WTC11 (cell line): ENCODE measurements around the gene TRPM8. TPM values are rescaled to one million over a fixed set of nuclear protein-coding genes. Genes with fewer than 3 reads are reported as not detected.

ENCODE experiments used
- ATAC-seq: fragments of 200-7000 bp; cut with Tn5 transposase; 2 replicates; pipeline ENCODE4 v1.10.0; 2021; ENCODE audit warnings: mild to moderate bottlenecking, moderate library complexity
- CTCF ChIA-PET: fragments of 300-600 bp; sonication (Branson Sonifier 250); formaldehyde crosslinking; loops from one replicate; lab custom pipeline; 2021; ENCODE audit warnings: antibody characterized with exemption; lab: Charles Lee
- POLR2A ChIA-PET: fragments of 350-600 bp; sonication (Branson Sonifier 250); formaldehyde crosslinking; loops from one replicate; lab custom pipeline; 2021; ENCODE audit warnings: antibody characterized with exemption; lab: Charles Lee
- DNase-seq: peaks from one replicate; pipeline ENCODE4 v3.0.0; 2021; ENCODE audit warnings: low spot score
- H3K27ac Mint-ChIP-seq: 2 replicates; pipeline ENCODE4 v1.8.0; 2021; ENCODE audit warnings: mixed read lengths
- H3K27me3 Mint-ChIP-seq: 2 replicates; pipeline ENCODE4 v1.8.0; 2021; ENCODE audit warnings: low read depth, mild to moderate bottlenecking, moderate library complexity, mixed read lengths
- H3K36me3 Mint-ChIP-seq: 2 replicates; pipeline ENCODE4 v1.8.0; 2021; ENCODE audit warnings: mixed read lengths
- H3K4me1 Mint-ChIP-seq: 2 replicates; pipeline ENCODE4 v1.8.0; 2022; ENCODE audit warnings: mixed read lengths
- H3K4me3 Mint-ChIP-seq: 2 replicates; pipeline ENCODE4 v1.8.0; 2021; ENCODE audit warnings: mild to moderate bottlenecking, moderate library complexity, mixed read lengths
- H3K9me3 Mint-ChIP-seq: 2 replicates; pipeline ENCODE4 v1.8.0; 2021; ENCODE audit warnings: mixed read lengths
- AFF4 ChIP-seq: sonication (generic); formaldehyde crosslinking; IDR thresholded peaks from 2 replicates; pipeline ENCODE4 v1.8.1; 2023; ENCODE audit warnings: mild to moderate bottlenecking, missing genetic modification reagents, borderline replicate concordance
- FOXJ3 ChIP-seq: sonication (generic); formaldehyde crosslinking; IDR thresholded peaks from 2 replicates; pipeline ENCODE4 v1.9.0; 2021; ENCODE audit warnings: missing genetic modification reagents, mild to moderate bottlenecking, borderline replicate concordance
- FOXP1 ChIP-seq: sonication (generic); formaldehyde crosslinking; IDR thresholded peaks from 2 replicates; pipeline ENCODE4 v1.8.0; 2022; ENCODE audit warnings: missing genetic modification reagents, mild to moderate bottlenecking, moderate library complexity, borderline replicate concordance
- GRHL2 ChIP-seq: fragments of 250-450 bp; sonication (Bioruptor Pico); IDR thresholded peaks from 2 replicates; pipeline ENCODE4 v1.8.0; 2022; ENCODE audit warnings: mild to moderate bottlenecking, moderate library complexity; ENCODE audit not compliant: insufficient replicate concordance, severe bottlenecking
- HMGA2 ChIP-seq: fragments of 250-450 bp; sonication (Bioruptor Pico); IDR thresholded peaks from 2 replicates; pipeline ENCODE4 v1.4.0; 2021; ENCODE audit warnings: mild to moderate bottlenecking, moderate library complexity
- JUN ChIP-seq: sonication (generic); formaldehyde crosslinking; IDR thresholded peaks from 2 replicates; pipeline ENCODE4 v1.8.0; 2023; ENCODE audit warnings: mild to moderate bottlenecking, missing genetic modification reagents
- MAX ChIP-seq: sonication (generic); formaldehyde crosslinking; IDR thresholded peaks from 2 replicates; pipeline ENCODE4 v1.8.0; 2022; ENCODE audit warnings: mild to moderate bottlenecking, missing genetic modification reagents
- NFE2L1 ChIP-seq: sonication (generic); formaldehyde crosslinking; IDR thresholded peaks from 2 replicates; pipeline ENCODE4 v1.8.1; 2023; ENCODE audit warnings: missing genetic modification reagents
- NR1H2 ChIP-seq: sonication (generic); formaldehyde crosslinking; IDR thresholded peaks from 2 replicates; pipeline ENCODE4 v1.9.0; 2021; ENCODE audit warnings: mild to moderate bottlenecking, moderate library complexity, missing genetic modification reagents
- SMAD3 ChIP-seq: sonication (generic); formaldehyde crosslinking; IDR thresholded peaks from 2 replicates; pipeline ENCODE4 v1.8.0; 2022; ENCODE audit warnings: missing genetic modification reagents, mild to moderate bottlenecking, borderline replicate concordance
- SMAD4 ChIP-seq: sonication (generic); formaldehyde crosslinking; IDR thresholded peaks from 2 replicates; pipeline ENCODE4 v1.8.0; 2022; ENCODE audit warnings: mild to moderate bottlenecking, missing genetic modification reagents
- TEAD1 ChIP-seq: sonication (generic); formaldehyde crosslinking; IDR thresholded peaks from 2 replicates; pipeline ENCODE4 v1.8.0; 2022; ENCODE audit warnings: mild to moderate bottlenecking, missing genetic modification reagents
- TEAD4 ChIP-seq: sonication (generic); formaldehyde crosslinking; IDR thresholded peaks from 2 replicates; pipeline ENCODE4 v1.8.0; 2022; ENCODE audit warnings: mild to moderate bottlenecking, missing genetic modification reagents
- ZBTB21 ChIP-seq: sonication (generic); formaldehyde crosslinking; IDR thresholded peaks from 2 replicates; pipeline ENCODE4 v1.8.1; 2023; ENCODE audit warnings: mild to moderate bottlenecking, missing genetic modification reagents, borderline replicate concordance
- ZMAT4 ChIP-seq: fragments of 250-450 bp; sonication (Bioruptor Pico); IDR thresholded peaks from 2 replicates; pipeline ENCODE4 v1.9.0; 2021; ENCODE audit warnings: mild to moderate bottlenecking
- ZNF121 ChIP-seq: sonication (generic); formaldehyde crosslinking; IDR thresholded peaks from 2 replicates; pipeline ENCODE4 v1.8.0; 2023; ENCODE audit warnings: missing genetic modification reagents
- ZNF138 ChIP-seq: sonication (generic); formaldehyde crosslinking; conservative IDR thresholded peaks from 2 replicates; pipeline ENCODE4 v1.8.1; 2022; ENCODE audit warnings: mild to moderate bottlenecking, moderate library complexity, missing genetic modification reagents
- ZNF232 ChIP-seq: sonication (generic); formaldehyde crosslinking; IDR thresholded peaks from 2 replicates; pipeline ENCODE4 v1.8.0; 2022; ENCODE audit warnings: mild to moderate bottlenecking, missing genetic modification reagents
- ZNF317 ChIP-seq: sonication (generic); formaldehyde crosslinking; IDR thresholded peaks from 2 replicates; pipeline ENCODE4 v1.8.1; 2023; ENCODE audit warnings: low read depth, mild to moderate bottlenecking, moderate library complexity, missing genetic modification reagents, borderline replicate concordance
- ZSCAN18 ChIP-seq: fragments of 250-450 bp; sonication (Bioruptor Pico); IDR thresholded peaks from 2 replicates; pipeline ENCODE4 v2.1.2; 2022; ENCODE audit warnings: mild to moderate bottlenecking, moderate library complexity
- total RNA-seq: library from RNA; stranded (reverse); gene quantifications from 3 replicates; pipeline ENCODE4 v1.2.3, GENCODE V29; 2021
- TF ChIP-seq, protein P1 (sequence below): sonication (generic); formaldehyde crosslinking; IDR thresholded peaks from 2 replicates; pipeline ENCODE4 v1.8.1; 2022; ENCODE audit warnings: mild to moderate bottlenecking, missing genetic modification reagents, moderate library complexity, borderline replicate concordance
- TF ChIP-seq, protein P2 (sequence below): sonication (generic); formaldehyde crosslinking; IDR thresholded peaks from 2 replicates; pipeline ENCODE4 v1.8.0; 2022; ENCODE audit warnings: mild to moderate bottlenecking, missing genetic modification reagents
- TF ChIP-seq, protein P3 (sequence below): sonication (generic); formaldehyde crosslinking; IDR thresholded peaks from 2 replicates; pipeline ENCODE4 v1.8.1; 2022; ENCODE audit warnings: mild to moderate bottlenecking, moderate library complexity, missing genetic modification reagents
- TF ChIP-seq, protein P4 (sequence below): sonication (generic); formaldehyde crosslinking; IDR thresholded peaks from 2 replicates; pipeline ENCODE4 v1.8.1; 2022; ENCODE audit warnings: low read depth, mild to moderate bottlenecking, moderate library complexity, missing genetic modification reagents, borderline replicate concordance

TRPM8 gene
- total RNA-seq, 1 experiment from 2014 or later = 0.26 TPM

GRCh38 chr2:233979748-233980147, 62.6 kb downstream of the TRPM8 start:
- Mint-ChIP-seq H3K4me1 (peaks cover 5% of the 10 kb centered on the region; the same call in 1 of the 2 replicates), H3K4me3 (no peak overlapping the region), H3K27me3 (peaks cover 14% of the 10 kb centered on the region), H3K9me3 (peaks cover 5% of the 10 kb centered on the region), H3K27ac (no peak overlapping the region), H3K36me3 (no peaks in the 10 kb centered on the region)
- POLR2A ChIA-PET = no interaction called here
- CTCF ChIA-PET = no interaction called here
- no peak for ATAC-seq
- no peak for DNase-seq
- TF ChIP-seq ZNF121 (CRISPR knock-in tag) (no peak), JUN (CRISPR knock-in tag) (no peak), FOXP1 (CRISPR knock-in tag) (no peak), FOXJ3 (CRISPR knock-in tag) (no peak), TEAD1 (no peak), ZSCAN18 (CRISPR knock-in tag) (no peak), ZMAT4 (CRISPR knock-in tag) (no peak), NFE2L1 (CRISPR knock-in tag) (no peak), ZNF317 (CRISPR knock-in tag) (no peak), AFF4 (no peak)
- TF ChIP-seq, protein P1, sequence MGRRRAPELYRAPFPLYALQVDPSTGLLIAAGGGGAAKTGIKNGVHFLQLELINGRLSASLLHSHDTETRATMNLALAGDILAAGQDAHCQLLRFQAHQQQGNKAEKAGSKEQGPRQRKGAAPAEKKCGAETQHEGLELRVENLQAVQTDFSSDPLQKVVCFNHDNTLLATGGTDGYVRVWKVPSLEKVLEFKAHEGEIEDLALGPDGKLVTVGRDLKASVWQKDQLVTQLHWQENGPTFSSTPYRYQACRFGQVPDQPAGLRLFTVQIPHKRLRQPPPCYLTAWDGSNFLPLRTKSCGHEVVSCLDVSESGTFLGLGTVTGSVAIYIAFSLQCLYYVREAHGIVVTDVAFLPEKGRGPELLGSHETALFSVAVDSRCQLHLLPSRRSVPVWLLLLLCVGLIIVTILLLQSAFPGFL (CRISPR knock-in tag) = no peak
- TF ChIP-seq, all 79 proteins: peak for 0

DNA sequence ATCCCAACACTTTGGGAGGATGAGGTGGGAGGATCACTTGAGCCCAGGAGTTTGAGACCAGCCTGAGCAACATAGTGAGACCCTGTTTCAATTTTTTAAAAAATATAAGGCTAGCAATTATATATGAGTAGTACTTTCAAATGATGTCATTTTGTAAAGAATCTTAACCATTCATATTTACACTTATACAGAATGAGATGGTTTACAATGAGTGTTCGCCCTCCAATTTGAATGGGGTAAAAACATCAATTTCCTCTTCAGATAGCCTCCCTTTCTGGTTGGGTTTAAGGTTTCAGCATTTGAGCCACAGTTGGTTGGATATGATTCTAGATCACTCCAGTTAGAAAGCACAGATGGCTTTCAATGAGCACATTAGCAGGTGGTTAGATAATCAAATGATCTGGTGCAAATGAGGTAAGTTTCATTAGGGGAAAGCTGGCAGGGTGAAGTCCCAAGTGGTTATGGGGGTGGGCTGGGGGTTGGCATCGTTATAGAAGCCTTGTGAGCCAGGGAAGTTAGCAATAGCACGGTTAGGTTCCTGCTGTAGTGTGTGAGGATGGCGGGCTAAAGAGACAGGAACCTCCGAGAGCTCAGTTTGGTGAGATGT, 63.9 kb downstream of the TRPM8 start:
- Mint-ChIP-seq H3K4me1 (peaks cover 5% of the 10 kb centered on the region; the same call in 1 of the 2 replicates), H3K4me3 (no peak overlapping the region), H3K27ac (no peak overlapping the region), H3K36me3 (peaks cover 3% of the 10 kb centered on the region), H3K27me3 (peaks cover 17% of the 10 kb centered on the region), H3K9me3 (peaks cover 14% of the 10 kb centered on the region)
- no peak for DNase-seq
- ATAC-seq = no peak
- POLR2A ChIA-PET = no interaction called here
- CTCF ChIA-PET = no interaction called here
- TF ChIP-seq ZNF138 (CRISPR knock-in tag) (no peak), SMAD3 (CRISPR knock-in tag) (no peak), ZNF232 (CRISPR knock-in tag) (no peak), SMAD4 (CRISPR knock-in tag) (no peak), TEAD4 (CRISPR knock-in tag) (no peak), GRHL2 (CRISPR knock-in tag) (no peak), MAX (no peak), ZBTB21 (CRISPR knock-in tag) (no peak), NR1H2 (CRISPR knock-in tag) (no peak), HMGA2 (no peak)
- TF ChIP-seq, protein P2, sequence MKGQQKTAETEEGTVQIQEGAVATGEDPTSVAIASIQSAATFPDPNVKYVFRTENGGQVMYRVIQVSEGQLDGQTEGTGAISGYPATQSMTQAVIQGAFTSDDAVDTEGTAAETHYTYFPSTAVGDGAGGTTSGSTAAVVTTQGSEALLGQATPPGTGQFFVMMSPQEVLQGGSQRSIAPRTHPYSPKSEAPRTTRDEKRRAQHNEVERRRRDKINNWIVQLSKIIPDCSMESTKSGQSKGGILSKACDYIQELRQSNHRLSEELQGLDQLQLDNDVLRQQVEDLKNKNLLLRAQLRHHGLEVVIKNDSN (CRISPR knock-in tag) = no peak
- TF ChIP-seq, protein P3, sequence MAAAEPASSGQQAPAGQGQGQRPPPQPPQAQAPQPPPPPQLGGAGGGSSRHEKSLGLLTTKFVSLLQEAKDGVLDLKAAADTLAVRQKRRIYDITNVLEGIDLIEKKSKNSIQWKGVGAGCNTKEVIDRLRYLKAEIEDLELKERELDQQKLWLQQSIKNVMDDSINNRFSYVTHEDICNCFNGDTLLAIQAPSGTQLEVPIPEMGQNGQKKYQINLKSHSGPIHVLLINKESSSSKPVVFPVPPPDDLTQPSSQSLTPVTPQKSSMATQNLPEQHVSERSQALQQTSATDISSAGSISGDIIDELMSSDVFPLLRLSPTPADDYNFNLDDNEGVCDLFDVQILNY (CRISPR knock-in tag) = no peak
- TF ChIP-seq, protein P4, sequence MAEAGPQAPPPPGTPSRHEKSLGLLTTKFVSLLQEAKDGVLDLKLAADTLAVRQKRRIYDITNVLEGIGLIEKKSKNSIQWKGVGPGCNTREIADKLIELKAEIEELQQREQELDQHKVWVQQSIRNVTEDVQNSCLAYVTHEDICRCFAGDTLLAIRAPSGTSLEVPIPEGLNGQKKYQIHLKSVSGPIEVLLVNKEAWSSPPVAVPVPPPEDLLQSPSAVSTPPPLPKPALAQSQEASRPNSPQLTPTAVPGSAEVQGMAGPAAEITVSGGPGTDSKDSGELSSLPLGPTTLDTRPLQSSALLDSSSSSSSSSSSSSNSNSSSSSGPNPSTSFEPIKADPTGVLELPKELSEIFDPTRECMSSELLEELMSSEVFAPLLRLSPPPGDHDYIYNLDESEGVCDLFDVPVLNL (CRISPR knock-in tag) = no peak
